Smooth muscle cell (in vitro differentiated cells): ENCODE data around the gene PTPN9. TPM values are rescaled to one million over a fixed set of nuclear protein-coding genes. Genes with fewer than 3 reads are reported as not detected.

Experiments
- DNase-seq: peaks from one replicate; lab custom pipeline; 2025; ENCODE audit not compliant: unreplicated experiment; lab: John Stamatoyannopoulos, UW
- H2AFZ ChIP-seq: fragments of 200-600 bp; sonication (generic); 2 replicates; pipeline ENCODE4 v1.6.0; 2016; ENCODE audit warnings: antibody characterized with exemption, low read depth, mild to moderate bottlenecking
- H3F3A ChIP-seq: fragments of 200-600 bp; sonication (generic); 2 replicates; pipeline ENCODE4 v1.6.0; 2017; ENCODE audit warnings: antibody characterized with exemption, low read depth
- H3K27ac ChIP-seq: fragments of 200-600 bp; sonication (generic); 2 replicates; pipeline ENCODE4 v1.5.1; 2016; ENCODE audit warnings: low read depth, mild to moderate bottlenecking
- H3K27me3 ChIP-seq: fragments of 200-600 bp; sonication (generic); 2 replicates; pipeline ENCODE4 v1.6.1; 2016; ENCODE audit warnings: low read depth, mild to moderate bottlenecking
- H3K36me3 ChIP-seq: fragments of 200-600 bp; sonication (generic); 2 replicates; pipeline ENCODE4 v1.5.1; 2016; ENCODE audit warnings: low read depth
- H3K4me1 ChIP-seq: fragments of 200-600 bp; sonication (generic); 2 replicates; pipeline ENCODE4 v1.5.1; 2016; ENCODE audit warnings: low read depth
- H3K4me2 ChIP-seq: fragments of 200-600 bp; sonication (generic); 2 replicates; pipeline ENCODE4 v1.6.0; 2016; ENCODE audit warnings: mild to moderate bottlenecking
- H3K4me3 ChIP-seq: fragments of 200-600 bp; sonication (generic); 2 replicates; pipeline ENCODE4 v1.5.1; 2016; ENCODE audit warnings: mild to moderate bottlenecking
- H3K79me2 ChIP-seq: fragments of 200-600 bp; sonication (generic); 2 replicates; pipeline ENCODE4 v1.6.0; 2016; ENCODE audit warnings: low read depth, mild to moderate bottlenecking
- H3K9ac ChIP-seq: fragments of 200-600 bp; sonication (generic); 2 replicates; pipeline ENCODE4 v1.6.0; 2016; ENCODE audit warnings: low read depth
- H3K9me3 ChIP-seq: fragments of 200-600 bp; sonication (generic); replicated peaks from 2 replicates; pipeline ENCODE4 v1.5.1; 2016; ENCODE audit warnings: low read depth
- H4K20me1 ChIP-seq: fragments of 200-600 bp; sonication (generic); 2 replicates; pipeline ENCODE4 v1.6.0; 2016; ENCODE audit warnings: low read depth
- WGBS: methylation state at CpG from one replicate; pipeline ENCODE4 v1.1.7; 2016; ENCODE audit warnings: low lambda C conversion rate; 5-methylcytosine and 5-hydroxymethylcytosine counted together
- polyA plus RNA-seq: library from polyadenylated mRNA; unstranded; fragments of >200 nt; fragmentation: Nextera tagmentation; extraction: Ambion mirVana; gene quantifications from 2 replicates; pipeline ENCODE4 v1.2.1, GENCODE V29; 2016
- total RNA-seq: library from RNA; depleted of rRNA; stranded (reverse); fragments of >200 nt; gene quantifications from 2 replicates; pipeline ENCODE4 v1.2.3, GENCODE V29; 2014
- TF ChIP-seq, protein P1 (sequence below): fragments of 200-600 bp; sonication (generic); IDR thresholded peaks from 2 replicates; pipeline ENCODE4 v1.5.1; 2017; ENCODE audit warnings: borderline replicate concordance, mild to moderate bottlenecking, antibody characterized with exemption; ENCODE audit not compliant: insufficient read depth, poor library complexity, severe bottlenecking

The PTPN9 gene
- total and polyA plus RNA-seq, 2 experiments from 2014 or later, result 20.3 to 23.4 TPM

DNA sequence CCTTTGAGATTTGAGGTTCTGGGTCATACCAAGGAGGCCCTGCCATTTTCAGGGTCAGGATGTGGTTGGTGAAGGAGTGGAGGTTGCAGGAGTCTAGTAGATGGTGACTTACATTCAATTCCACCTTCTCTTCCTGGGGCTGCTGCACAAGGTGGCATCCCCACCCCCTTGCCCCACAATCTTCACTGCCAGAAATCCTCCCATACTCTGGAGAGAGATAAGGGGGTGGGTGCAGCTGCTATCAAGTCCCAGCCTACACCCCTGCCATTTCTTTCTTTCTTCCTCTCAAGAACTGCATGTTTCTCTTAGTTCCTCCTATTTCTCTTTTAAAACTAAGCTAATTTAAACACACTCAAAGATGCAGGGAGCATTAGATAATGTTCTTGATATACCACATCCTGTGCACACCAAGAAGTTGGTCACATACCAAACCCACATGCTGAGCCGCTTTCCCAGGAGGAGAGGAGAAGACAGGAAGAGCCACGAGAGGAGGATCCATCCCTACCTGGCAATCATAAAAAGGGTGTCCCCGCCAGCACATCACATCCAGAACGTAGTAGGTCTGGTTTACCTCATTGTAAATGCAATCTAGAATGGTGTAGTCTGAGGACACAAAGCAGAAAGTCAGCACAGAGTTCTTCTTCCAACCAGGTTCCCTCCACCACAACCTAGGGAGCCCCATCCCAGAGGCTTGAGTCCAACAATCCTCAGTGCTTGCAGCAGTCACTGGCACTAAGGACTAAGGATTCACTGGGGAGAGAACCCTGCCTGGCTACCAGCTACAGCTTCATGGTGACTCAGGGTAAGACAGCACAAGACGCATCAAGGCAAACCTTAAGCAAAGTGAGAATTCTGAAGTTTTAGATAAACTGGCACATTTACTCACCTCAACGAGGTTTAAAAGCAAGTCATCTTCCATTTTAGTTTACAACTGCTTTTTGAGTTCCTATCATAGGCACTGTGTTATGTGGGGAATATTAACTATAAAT is 27.9 kb upstream of the PTPN9 start:
- H3K27me3 ChIP-seq, result no peaks in the 10 kb centered on the region
- no peak overlapping the region for H3K9ac ChIP-seq
- H2AFZ ChIP-seq, result no peak overlapping the region
- no peak overlapping the region for H3K27ac ChIP-seq
- H3K36me3 ChIP-seq, result peaks cover 6% of the 10 kb centered on the region
- H3K9me3 ChIP-seq, result no peaks in the 10 kb centered on the region
- TF ChIP-seq, protein P1, sequence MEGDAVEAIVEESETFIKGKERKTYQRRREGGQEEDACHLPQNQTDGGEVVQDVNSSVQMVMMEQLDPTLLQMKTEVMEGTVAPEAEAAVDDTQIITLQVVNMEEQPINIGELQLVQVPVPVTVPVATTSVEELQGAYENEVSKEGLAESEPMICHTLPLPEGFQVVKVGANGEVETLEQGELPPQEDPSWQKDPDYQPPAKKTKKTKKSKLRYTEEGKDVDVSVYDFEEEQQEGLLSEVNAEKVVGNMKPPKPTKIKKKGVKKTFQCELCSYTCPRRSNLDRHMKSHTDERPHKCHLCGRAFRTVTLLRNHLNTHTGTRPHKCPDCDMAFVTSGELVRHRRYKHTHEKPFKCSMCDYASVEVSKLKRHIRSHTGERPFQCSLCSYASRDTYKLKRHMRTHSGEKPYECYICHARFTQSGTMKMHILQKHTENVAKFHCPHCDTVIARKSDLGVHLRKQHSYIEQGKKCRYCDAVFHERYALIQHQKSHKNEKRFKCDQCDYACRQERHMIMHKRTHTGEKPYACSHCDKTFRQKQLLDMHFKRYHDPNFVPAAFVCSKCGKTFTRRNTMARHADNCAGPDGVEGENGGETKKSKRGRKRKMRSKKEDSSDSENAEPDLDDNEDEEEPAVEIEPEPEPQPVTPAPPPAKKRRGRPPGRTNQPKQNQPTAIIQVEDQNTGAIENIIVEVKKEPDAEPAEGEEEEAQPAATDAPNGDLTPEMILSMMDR, result no peak
- 89% methylated on average over 6 of the region's 6 CpGs for WGBS
- H3K4me1 ChIP-seq, result no peaks in the 10 kb centered on the region
- H3F3A ChIP-seq, result no peaks in the 10 kb centered on the region
- no peak for DNase-seq
- H3K4me3 ChIP-seq, result no peak overlapping the region
- H3K79me2 ChIP-seq, result no peaks in the 10 kb centered on the region
- H3K4me2 ChIP-seq, result no peak overlapping the region
- no peaks in the 10 kb centered on the region for H4K20me1 ChIP-seq

DNA sequence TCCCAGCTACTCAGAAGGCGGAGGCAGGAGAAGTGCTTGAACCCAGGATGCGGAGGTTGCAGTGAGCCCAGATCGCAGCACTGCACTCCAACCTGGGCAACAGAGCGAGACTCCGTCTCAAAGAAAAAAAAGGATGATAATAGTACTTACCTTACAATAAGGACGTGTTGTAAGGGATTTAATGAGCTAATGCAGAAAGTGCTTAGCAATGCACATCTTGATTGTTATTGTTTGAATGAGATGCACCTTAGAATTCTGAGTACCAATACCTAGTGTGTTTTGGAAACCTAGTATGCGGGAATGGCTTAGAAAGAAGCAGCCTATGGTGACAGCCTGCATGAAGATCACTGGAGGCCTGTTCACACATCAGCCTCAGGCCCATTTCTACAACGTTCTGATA is 26.9 kb upstream of the PTPN9 start:
- Histone ChIP-seq H2AFZ (no peak overlapping the region), H3K9ac (no peak overlapping the region), H3K27me3 (no peaks in the 10 kb centered on the region), H3K4me2 (no peak overlapping the region), H3K27ac (no peak overlapping the region), H4K20me1 (no peaks in the 10 kb centered on the region), H3K4me3 (no peak overlapping the region), H3K79me2 (no peaks in the 10 kb centered on the region), H3K36me3 (peaks cover 6% of the 10 kb centered on the region), H3F3A (no peaks in the 10 kb centered on the region), H3K4me1 (no peaks in the 10 kb centered on the region), H3K9me3 (no peaks in the 10 kb centered on the region)
- 94% methylated on average over 8 of the region's 8 CpGs for WGBS
- TF ChIP-seq, protein P1, result no peak
- DNase-seq, result no peak

DNA sequence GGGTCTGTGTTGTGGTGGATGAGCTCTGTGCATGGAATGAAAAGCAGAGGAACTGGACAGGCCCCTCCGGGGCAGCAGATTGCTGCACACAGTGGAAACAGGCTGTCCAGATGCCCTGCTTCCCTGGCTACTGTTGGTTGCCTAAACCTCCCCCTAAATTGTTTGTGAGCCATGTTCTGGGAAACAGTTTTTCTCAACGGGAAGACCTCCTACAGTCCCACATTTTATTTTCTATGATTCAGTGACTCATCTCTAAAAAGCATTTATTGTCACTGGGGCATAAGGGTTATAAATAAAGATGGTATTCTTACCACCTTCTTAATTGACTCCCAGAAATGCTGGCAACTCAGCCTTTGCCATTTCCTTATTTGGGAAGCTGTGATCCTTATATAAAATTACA is 20.3 kb upstream of the PTPN9 start:
- peak overlapping the region; percentile 37 for H3K27ac ChIP-seq
- no peaks in the 10 kb centered on the region for H3F3A ChIP-seq
- H3K4me3 ChIP-seq, result no peak overlapping the region
- H3K4me2 ChIP-seq, result no peak overlapping the region
- TF ChIP-seq, protein P1, result no peak
- no peaks in the 10 kb centered on the region for H3K4me1 ChIP-seq
- no peak overlapping the region for H2AFZ ChIP-seq
- no peaks in the 10 kb centered on the region for H3K9me3 ChIP-seq
- DNase-seq, result no peak
- peaks cover 3% of the 10 kb centered on the region for H3K36me3 ChIP-seq
- no peaks in the 10 kb centered on the region for H4K20me1 ChIP-seq
- WGBS, result 60% methylated on average over 2 of the region's 2 CpGs
- no peaks in the 10 kb centered on the region for H3K27me3 ChIP-seq
- no peak overlapping the region for H3K9ac ChIP-seq
- H3K79me2 ChIP-seq, result no peaks in the 10 kb centered on the region
